Parathyroid adenoma (tissue), 2 donors: ENCODE results near the gene ANKAR.
"Not testable (repeated sequence)": the region's sequence is repeated elsewhere in the genome, so short reads cannot be mapped to it uniquely, and the experiment has no call there.

ENCODE experiments used
- H2AFZ ChIP-seq: fragments of 300-600 bp; sonication (generic); one replicate; pipeline ENCODE4 v1.7.0; 2017; ENCODE audit warnings: antibody characterized with exemption, mild to moderate bottlenecking
- H3K27ac ChIP-seq: fragments of 300-600 bp; sonication (generic); one replicate; pipeline ENCODE4 v1.7.0; 2017
- H3K27me3 ChIP-seq: fragments of 300-600 bp; sonication (generic); one replicate; pipeline ENCODE4 v1.7.0; 2017; ENCODE audit warnings: low read length; ENCODE audit not compliant: control insufficient read depth, insufficient read depth
- H3K36me3 ChIP-seq: fragments of 300-600 bp; sonication (generic); one replicate; pipeline ENCODE4 v1.7.0; 2017; ENCODE audit warnings: low read length; ENCODE audit not compliant: control insufficient read depth, insufficient read depth
- H3K4me1 ChIP-seq: fragments of 300-600 bp; sonication (generic); one replicate; pipeline ENCODE4 v1.7.0; 2017; ENCODE audit warnings: control low read depth
- H3K4me2 ChIP-seq: fragments of 300-600 bp; sonication (generic); one replicate; pipeline ENCODE4 v1.7.0; 2017; ENCODE audit warnings: low read length
- H3K4me3 ChIP-seq: fragments of 300-600 bp; sonication (generic); one replicate; pipeline ENCODE4 v1.7.0; 2017; ENCODE audit warnings: low read depth, low read length
- H3K79me2 ChIP-seq: fragments of 300-600 bp; sonication (generic); one replicate; pipeline ENCODE4 v1.7.0; 2017; ENCODE audit warnings: control low read depth
- H3K9ac ChIP-seq: fragments of 300-600 bp; sonication (generic); one replicate; pipeline ENCODE4 v1.7.0; 2017; ENCODE audit warnings: mild to moderate bottlenecking
- H3K9me3 ChIP-seq: fragments of 300-600 bp; sonication (generic); one replicate; pipeline ENCODE4 v1.7.0; 2017; ENCODE audit warnings: low read length; ENCODE audit not compliant: control insufficient read depth
- CTCF ChIP-seq: fragments of 300-600 bp; sonication (generic); IDR thresholded peaks from one replicate; pipeline ENCODE4 v1.7.0; 2017; ENCODE audit warnings: antibody characterized with exemption, mild to moderate bottlenecking
- donor health status: primary hyperparathyroidism.

ANKAR gene

GRCh38 chr2:189648846-189649509, 25.5 kb upstream of the ANKAR start:
- H3K27me3 ChIP-seq: no peaks in the 10 kb centered on the region
- no peak overlapping the region for H3K27ac ChIP-seq
- peaks cover 3% of the 10 kb centered on the region for H3K4me1 ChIP-seq
- H3K9me3 ChIP-seq: no peaks in the 10 kb centered on the region
- no peak overlapping the region for H3K4me3 ChIP-seq
- no peak for TF ChIP-seq CTCF
- H3K79me2 ChIP-seq: no peaks in the 10 kb centered on the region
- no peak overlapping the region for H3K9ac ChIP-seq
- H2AFZ ChIP-seq: no peak overlapping the region
- no peak overlapping the region for H3K4me2 ChIP-seq
- no peaks in the 10 kb centered on the region for H3K36me3 ChIP-seq

GRCh38 chr2:189651284-189651683, 23.2 kb upstream of the ANKAR start:
- no peak for TF ChIP-seq CTCF
- Histone ChIP-seq H3K4me1 (peaks cover 2% of the 10 kb centered on the region), H3K4me3 (no peak overlapping the region), H3K4me2 (no peak overlapping the region), H2AFZ (no peak overlapping the region), H3K27me3 (no peaks in the 10 kb centered on the region), H3K79me2 (no peaks in the 10 kb centered on the region), H3K27ac (no peak overlapping the region), H3K9me3 (no peaks in the 10 kb centered on the region), H3K36me3 (no peaks in the 10 kb centered on the region), H3K9ac (no peak overlapping the region)

- H3K4me2 ChIP-seq, H3K36me3 ChIP-seq, H3K27ac ChIP-seq, H2AFZ ChIP-seq, H3K4me3 ChIP-seq, H3K79me2 ChIP-seq, H3K4me1 ChIP-seq, H3K9ac ChIP-seq, H3K27me3 ChIP-seq, H3K9me3 ChIP-seq: not testable (repeated sequence)
Measured at GRCh38 chr2:189653464-189653863, 21.0 kb upstream of the ANKAR start.

- TF ChIP-seq CTCF: no peak
- no peak overlapping the region for H3K4me3 ChIP-seq
- no peaks in the 10 kb centered on the region for H3K9me3 ChIP-seq
- H3K79me2 ChIP-seq: no peaks in the 10 kb centered on the region
- no peak overlapping the region for H3K27ac ChIP-seq
- H3K4me2 ChIP-seq: no peak overlapping the region
- H3K4me1 ChIP-seq: no peaks in the 10 kb centered on the region
- H2AFZ ChIP-seq: peak overlapping the region; percentile 17
- no peaks in the 10 kb centered on the region for H3K36me3 ChIP-seq
- no peaks in the 10 kb centered on the region for H3K27me3 ChIP-seq
- no peak overlapping the region for H3K9ac ChIP-seq
Measured at GRCh38 chr2:189654641-189655040, 19.8 kb upstream of the ANKAR start.

- Histone ChIP-seq H3K79me2 (peaks cover 12% of the 10 kb centered on the region), H3K9ac (no peak overlapping the region), H3K36me3 (no peaks in the 10 kb centered on the region), H3K4me1 (peaks cover 8% of the 10 kb centered on the region), H3K4me2 (no peak overlapping the region), H3K27ac (no peak overlapping the region), H3K4me3 (no peak overlapping the region), H3K9me3 (no peaks in the 10 kb centered on the region), H3K27me3 (no peaks in the 10 kb centered on the region), H2AFZ (peak overlapping the region; percentile 25)
- no peak for TF ChIP-seq CTCF
Measured at GRCh38 chr2:189657867-189658266, 16.6 kb upstream of the ANKAR start.
